SU-DHL-6 (cell line): Measurements from ENCODE around the gene OCEL1.

Experiments
- CTCF ChIP-seq: fragments of 200-600 bp; sonication (generic); IDR thresholded peaks from one replicate; pipeline ENCODE4 v1.5.1; 2017; ENCODE audit warnings: antibody characterized with exemption, mild to moderate bottlenecking, low read length, moderate library complexity; ENCODE audit not compliant: insufficient read depth, poor library complexity, severe bottlenecking
- EZH2phosphoT487 ChIP-seq: fragments of 200-600 bp; sonication (generic), shearing (Covaris generic); conservative IDR thresholded peaks from 2 replicates; pipeline ENCODE4 v1.6.1; 2018; ENCODE audit warnings: mild to moderate bottlenecking, antibody characterized with exemption, low read length, moderate library complexity, mixed read lengths

- TF ChIP-seq CTCF (no peak), EZH2phosphoT487 (no peak)
These were observed 29.4 kb upstream of the OCEL1 start for GRCh38 chr19:17196610-17197009.
